A549 (cell line): Measurements from ENCODE around the gene ABHD2. TPM values are rescaled to one million over a fixed set of nuclear protein-coding genes. Genes with fewer than 3 reads are reported as not detected.

Source experiments
- ATAC-seq, 2 experiments: fragments of 200-7000 bp in 1 of 2; fragments of >200 bp in 1 of 2; cut with Nextera tagmentation in 1 of 2; cut with Tn5 transposase in 1 of 2; 3 replicates each; pipeline versions ENCODE4 v1.8.0 to v1.9.1; 2018 to 2020; ENCODE audit warnings: mild to moderate bottlenecking in 1 of 2, moderate library complexity in 1 of 2
- CTCF ChIA-PET: fragments of 300-600 bp; sonication (Branson Sonifier 250); formaldehyde crosslinking; extraction: SDS; loops from one replicate; lab custom pipeline; 2021; ENCODE audit warnings: antibody characterized with exemption, inconsistent platforms; lab: Yijun Ruan, JAX
- POLR2A ChIA-PET: fragments of 350-600 bp; formaldehyde crosslinking; extraction: SDS; loops from one replicate; lab custom pipeline; 2021; ENCODE audit warnings: antibody characterized with exemption, inconsistent platforms; lab: Yijun Ruan, JAX
- DNase-seq, 2 experiments: peaks; one replicate each; pipeline versions ENCODE4 v3.0.0 to v3.0.0-alpha.2; 2011 to 2016; ENCODE audit warnings: low read depth in 1 of 2, low spot score in 1 of 2
- FAIRE-seq: peaks from 2 replicates; lab custom pipeline; 2011; peaks lifted over from hg19 to GRCh38; lab: Jason Lieb, UNC
- H3K27ac ChIP-seq, 2 experiments: fragments of >200 bp; sonication (Bioruptor Twin); formaldehyde crosslinking; 3 replicates each; pipeline ENCODE4 v1.5.1; 2016 to 2017
- H3K4me1 ChIP-seq: fragments of >200 bp; sonication (Bioruptor Twin); formaldehyde crosslinking; 3 replicates; pipeline ENCODE4 v1.6.1; 2016
- H3K4me2 ChIP-seq: fragments of >200 bp; sonication (Bioruptor Twin); formaldehyde crosslinking; 3 replicates; pipeline ENCODE4 v1.6.1; 2016
- H3K4me3 ChIP-seq: fragments of >200 bp; sonication (Bioruptor Twin); formaldehyde crosslinking; 3 replicates; pipeline ENCODE4 v1.5.1; 2016
- H3K9me3 ChIP-seq: fragments of >200 bp; sonication (Bioruptor Twin); formaldehyde crosslinking; 3 replicates; pipeline ENCODE4 v1.6.1; 2016
- CBX2 ChIP-seq: fragments of 200-600 bp; sonication (generic); IDR thresholded peaks from 2 replicates; pipeline ENCODE4 v1.6.1; 2016; ENCODE audit warnings: low read depth, mild to moderate bottlenecking, borderline replicate concordance
- CBX8 ChIP-seq: fragments of 200-600 bp; sonication (generic); IDR thresholded peaks from 2 replicates; pipeline ENCODE4 v1.6.1; 2016
- CEBPB ChIP-seq, 2 experiments: fragments of >200 bp in 1 of 2; sonication (Bioruptor Twin) in 1 of 2; formaldehyde crosslinking in 1 of 2; IDR thresholded peaks; 2 replicates each; pipeline ENCODE4 v1.6.1; 2012 to 2016
- FOSB ChIP-seq: fragments of 250-450 bp; sonication (Bioruptor Pico); IDR thresholded peaks from 2 replicates; pipeline ENCODE4 v1.5.0; 2020; ENCODE audit warnings: mild to moderate bottlenecking, moderate library complexity
- JUNB ChIP-seq: fragments of >200 bp; sonication (Bioruptor Twin); formaldehyde crosslinking; IDR thresholded peaks from 2 replicates; pipeline ENCODE4 v1.6.1; 2016
- NFE2L2 ChIP-seq: fragments of 150-350 bp; conservative IDR thresholded peaks from 2 replicates; pipeline ENCODE4 v1.6.1; 2014; ENCODE audit warnings: low read length
- PHF8 ChIP-seq: fragments of 200-600 bp; sonication (generic); IDR thresholded peaks from 2 replicates; pipeline ENCODE4 v1.6.1; 2016; ENCODE audit warnings: low read depth, mild to moderate bottlenecking, antibody characterized with exemption, moderate library complexity, borderline replicate concordance
- POLR2A ChIP-seq: IDR thresholded peaks from 2 replicates; pipeline ENCODE4 v1.6.1; 2012; ENCODE audit warnings: mild to moderate bottlenecking, low read length
- POLR2AphosphoS2 ChIP-seq: conservative IDR thresholded peaks from 2 replicates; pipeline ENCODE4 v1.6.1; 2012; ENCODE audit warnings: low read length, improper control_type of control experiment, inconsistent platforms
- RARB ChIP-seq: fragments of 250-450 bp; sonication (Bioruptor Pico); IDR thresholded peaks from 2 replicates; pipeline ENCODE4 v1.8.0; 2021; ENCODE audit warnings: mild to moderate bottlenecking, moderate library complexity
- RFX5 ChIP-seq: fragments of 450-650 bp; IDR thresholded peaks from 2 replicates; pipeline ENCODE4 v1.7.1; 2014; ENCODE audit warnings: antibody characterized with exemption, mild to moderate bottlenecking, moderate library complexity
- TP53 ChIP-seq: fragments of 250-450 bp; sonication (Bioruptor Pico); IDR thresholded peaks from 2 replicates; pipeline ENCODE4 v1.5.0; 2021; ENCODE audit warnings: mild to moderate bottlenecking, moderate library complexity
- ZNF302 ChIP-seq: fragments of 250-450 bp; sonication (Bioruptor Pico); IDR thresholded peaks from 2 replicates; pipeline ENCODE4 v1.9.0; 2021; ENCODE audit warnings: inconsistent platforms, mild to moderate bottlenecking, moderate library complexity
- WGBS: methylation state at CpG from one replicate; pipeline ENCODE4 v1.1.6; 2017; ENCODE audit errors: missing lambda C conversion rate; 5-methylcytosine and 5-hydroxymethylcytosine counted together
- polyA plus RNA-seq, 4 experiments: library from polyadenylated mRNA; depleted of rRNA in 3 of 4; stranded (reverse); fragments of >200 nt; fragmentation: RNase III in 1 of 4; extraction: RNeasy Plus Mini Kit Qiagen cat#74134 plus additional on column Dnase treatment in 1 of 4; gene quantifications; 2 replicates in 3 of 4; 3 replicates in 1 of 4; pipeline ENCODE4 v1.2.3, GENCODE V29; 2011 to 2017
- TF ChIP-seq, protein P1 (sequence below): fragments of 250-450 bp; sonication (Bioruptor Pico); IDR thresholded peaks from 2 replicates; pipeline ENCODE4 v1.5.0; 2021; ENCODE audit warnings: mild to moderate bottlenecking, moderate library complexity, borderline replicate concordance
- TF ChIP-seq, protein P2 (sequence below): fragments of 150-350 bp; IDR thresholded peaks from 2 replicates; pipeline ENCODE4 v1.6.1; 2014; ENCODE audit warnings: low read depth, mild to moderate bottlenecking, low read length
- TF ChIP-seq, protein P3 (sequence below): IDR thresholded peaks from 2 replicates; pipeline ENCODE4 v1.6.1; 2012
- TF ChIP-seq, protein P4 (sequence below): fragments of 200-600 bp; sonication (generic); IDR thresholded peaks from 2 replicates; pipeline ENCODE4 v1.6.1; 2016; ENCODE audit warnings: antibody characterized with exemption, mild to moderate bottlenecking, moderate library complexity

The ABHD2 gene
- polyA plus RNA-seq, 2 of the 4 experiments (the other 2 are of a cell fraction), result 36.2 to 63.3 TPM

DNA sequence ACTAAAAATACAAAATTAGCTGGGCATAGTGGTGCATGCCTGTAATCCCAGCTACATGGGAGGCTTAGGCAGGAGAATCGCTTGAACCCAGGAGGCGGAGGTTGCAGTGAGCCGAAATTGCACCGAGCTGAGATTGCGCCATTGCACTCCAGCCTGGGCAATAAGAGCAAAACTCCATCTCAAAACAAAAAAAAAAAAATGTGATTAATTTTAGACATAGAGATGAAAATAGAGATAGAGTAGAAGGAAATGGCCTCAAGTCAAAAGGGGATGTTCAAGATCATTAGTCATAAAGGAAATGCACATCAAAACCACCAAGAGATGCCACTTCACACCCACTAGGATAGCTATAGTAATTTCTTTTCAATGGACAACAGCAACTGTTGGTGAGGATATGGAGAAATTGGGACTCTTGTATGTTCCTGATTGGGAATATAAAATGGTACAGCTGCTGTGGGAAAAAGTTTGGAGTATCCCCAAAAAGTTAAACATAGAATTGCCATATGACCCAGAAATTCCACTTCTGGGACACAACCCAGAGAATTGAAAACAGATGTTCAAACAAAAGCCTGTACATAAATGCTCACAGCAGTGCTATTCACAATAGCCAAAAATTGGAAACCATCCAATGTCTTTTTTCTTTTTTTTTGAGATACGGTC, 55.4 kb downstream of the ABHD2 start:
- Histone ChIP-seq H3K27ac (no peak overlapping the region), H3K4me1 (peaks cover 36% of the 10 kb centered on the region), H3K4me3 (no peak overlapping the region), H3K9me3 (no peaks in the 10 kb centered on the region), H3K4me2 (no peak overlapping the region)
- FAIRE-seq, result no peak
- TF ChIP-seq CEBPB (IDR thresholded peaks at IDR 0.05), result 0 out of 4 replicates have a peak, but pooled peaks of 1 of the 2 experiments have one; percentile 16
- TF ChIP-seq POLR2AphosphoS2, result no peak
- no peak for ATAC-seq
- POLR2A ChIA-PET, result interaction anchor here (0.7 kb wide), 1 partner anchor 32 kb away, joined by 4 read pairs; no protein-coding TSS in a partner anchor
- CTCF ChIA-PET, result interaction anchor here (0.7 to 4.1 kb wide), 5 partner anchors 14 to 101 kb away, joined by 3 to 29 read pairs (median 3); no protein-coding TSS in a partner anchor
- no peak for DNase-seq
- WGBS, result 88% methylated on average over 6 of the region's 6 CpGs

DNA sequence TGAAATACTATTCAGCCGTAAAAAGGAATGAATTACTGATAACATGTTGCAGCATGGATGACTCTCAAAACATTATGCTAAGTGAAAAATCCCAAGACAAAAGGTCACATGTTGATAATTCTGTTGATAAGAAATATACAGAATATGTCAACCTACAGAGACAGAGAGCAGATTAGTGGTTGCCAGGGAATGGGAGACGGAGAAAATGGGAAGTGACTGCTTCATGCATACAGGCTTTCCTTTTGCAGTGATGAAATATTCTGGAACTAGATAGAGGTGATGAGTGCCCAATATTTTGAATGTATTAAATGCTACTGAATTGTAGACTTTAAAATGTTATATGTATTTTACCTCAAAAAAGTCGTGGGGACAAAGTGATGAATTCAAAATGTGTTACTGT, 56.2 kb downstream of the ABHD2 start:
- FAIRE-seq (no peak), DNase-seq (no peak), ATAC-seq (no peak)
- Histone ChIP-seq H3K4me3 (no peak overlapping the region), H3K27ac (no peak overlapping the region), H3K9me3 (no peaks in the 10 kb centered on the region), H3K4me2 (no peak overlapping the region), H3K4me1 (peaks cover 27% of the 10 kb centered on the region)
- ChIA-PET POLR2A (no interaction called here), CTCF (interaction anchor here (4.2 to 9.8 kb wide), 2 partner anchors 30 to 86 kb away, joined by 28 to 126 read pairs; no protein-coding TSS in a partner anchor)
- TF ChIP-seq RFX5, result no peak
- TF ChIP-seq RARB (CRISPR knock-in tag), result no peak
- no peak for TF ChIP-seq TP53
- TF ChIP-seq CBX2, result no peak
- TF ChIP-seq CBX8, result no peak
- TF ChIP-seq, protein P1, sequence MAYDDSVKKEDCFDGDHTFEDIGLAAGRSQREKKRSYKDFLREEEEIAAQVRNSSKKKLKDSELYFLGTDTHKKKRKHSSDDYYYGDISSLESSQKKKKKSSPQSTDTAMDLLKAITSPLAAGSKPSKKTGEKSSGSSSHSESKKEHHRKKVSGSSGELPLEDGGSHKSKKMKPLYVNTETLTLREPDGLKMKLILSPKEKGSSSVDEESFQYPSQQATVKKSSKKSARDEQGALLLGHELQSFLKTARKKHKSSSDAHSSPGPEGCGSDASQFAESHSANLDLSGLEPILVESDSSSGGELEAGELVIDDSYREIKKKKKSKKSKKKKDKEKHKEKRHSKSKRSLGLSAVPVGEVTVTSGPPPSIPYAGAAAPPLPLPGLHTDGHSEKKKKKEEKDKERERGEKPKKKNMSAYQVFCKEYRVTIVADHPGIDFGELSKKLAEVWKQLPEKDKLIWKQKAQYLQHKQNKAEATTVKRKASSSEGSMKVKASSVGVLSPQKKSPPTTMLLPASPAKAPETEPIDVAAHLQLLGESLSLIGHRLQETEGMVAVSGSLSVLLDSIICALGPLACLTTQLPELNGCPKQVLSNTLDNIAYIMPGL (CRISPR knock-in tag), result no peak
- TF ChIP-seq ZNF302 (CRISPR knock-in tag), result no peak
- TF ChIP-seq, protein P2, sequence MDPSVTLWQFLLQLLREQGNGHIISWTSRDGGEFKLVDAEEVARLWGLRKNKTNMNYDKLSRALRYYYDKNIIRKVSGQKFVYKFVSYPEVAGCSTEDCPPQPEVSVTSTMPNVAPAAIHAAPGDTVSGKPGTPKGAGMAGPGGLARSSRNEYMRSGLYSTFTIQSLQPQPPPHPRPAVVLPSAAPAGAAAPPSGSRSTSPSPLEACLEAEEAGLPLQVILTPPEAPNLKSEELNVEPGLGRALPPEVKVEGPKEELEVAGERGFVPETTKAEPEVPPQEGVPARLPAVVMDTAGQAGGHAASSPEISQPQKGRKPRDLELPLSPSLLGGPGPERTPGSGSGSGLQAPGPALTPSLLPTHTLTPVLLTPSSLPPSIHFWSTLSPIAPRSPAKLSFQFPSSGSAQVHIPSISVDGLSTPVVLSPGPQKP, result no peak
- no peak for TF ChIP-seq NFE2L2
- WGBS, result 92% methylated on average over 3 of the region's 3 CpGs

DNA sequence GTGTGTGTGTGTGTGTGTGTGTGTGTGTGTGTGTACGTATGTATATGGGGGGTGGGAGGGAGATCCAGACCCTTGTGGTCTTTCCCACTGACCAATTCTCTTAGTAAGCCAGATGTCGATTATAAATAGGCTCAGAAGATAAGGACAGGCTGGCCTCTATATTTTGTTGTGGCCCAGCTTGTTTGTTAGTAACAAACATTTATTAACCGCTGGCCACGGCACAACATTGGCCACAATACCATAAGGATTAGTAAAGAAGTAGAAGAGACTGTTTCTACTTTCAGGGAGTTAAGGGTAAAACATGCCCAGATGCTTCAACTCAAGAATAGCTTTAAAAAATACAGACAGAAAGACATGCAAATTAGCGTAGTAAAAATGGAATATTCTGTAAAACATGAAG, 58.1 kb downstream of the ABHD2 start:
- ChIA-PET CTCF (interaction anchor here (0.6 to 9.8 kb wide), 18 partner anchors 12 to 267 kb away, joined by 3 to 126 read pairs (median 4); partner anchors contain the start of gene ABHD2), POLR2A (interaction anchor here (1.0 kb wide), 1 partner anchor 58 kb away, joined by 3 read pairs; the partner anchor contains the start of gene ABHD2)
- Histone ChIP-seq H3K9me3 (no peaks in the 10 kb centered on the region), H3K4me2 (no peak overlapping the region), H3K27ac (no peak overlapping the region), H3K4me3 (no peak overlapping the region), H3K4me1 (peaks cover 20% of the 10 kb centered on the region; the same call in 2 of the 3 replicates)
- TF ChIP-seq, protein P3, sequence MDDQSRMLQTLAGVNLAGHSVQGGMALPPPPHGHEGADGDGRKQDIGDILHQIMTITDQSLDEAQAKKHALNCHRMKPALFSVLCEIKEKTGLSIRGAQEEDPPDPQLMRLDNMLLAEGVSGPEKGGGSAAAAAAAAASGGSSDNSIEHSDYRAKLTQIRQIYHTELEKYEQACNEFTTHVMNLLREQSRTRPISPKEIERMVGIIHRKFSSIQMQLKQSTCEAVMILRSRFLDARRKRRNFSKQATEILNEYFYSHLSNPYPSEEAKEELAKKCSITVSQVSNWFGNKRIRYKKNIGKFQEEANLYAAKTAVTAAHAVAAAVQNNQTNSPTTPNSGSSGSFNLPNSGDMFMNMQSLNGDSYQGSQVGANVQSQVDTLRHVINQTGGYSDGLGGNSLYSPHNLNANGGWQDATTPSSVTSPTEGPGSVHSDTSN, result no peak
- TF ChIP-seq PHF8 (no peak), POLR2A (no peak), FOSB (CRISPR knock-in tag) (no peak), JUNB (no peak)
- TF ChIP-seq, protein P4, sequence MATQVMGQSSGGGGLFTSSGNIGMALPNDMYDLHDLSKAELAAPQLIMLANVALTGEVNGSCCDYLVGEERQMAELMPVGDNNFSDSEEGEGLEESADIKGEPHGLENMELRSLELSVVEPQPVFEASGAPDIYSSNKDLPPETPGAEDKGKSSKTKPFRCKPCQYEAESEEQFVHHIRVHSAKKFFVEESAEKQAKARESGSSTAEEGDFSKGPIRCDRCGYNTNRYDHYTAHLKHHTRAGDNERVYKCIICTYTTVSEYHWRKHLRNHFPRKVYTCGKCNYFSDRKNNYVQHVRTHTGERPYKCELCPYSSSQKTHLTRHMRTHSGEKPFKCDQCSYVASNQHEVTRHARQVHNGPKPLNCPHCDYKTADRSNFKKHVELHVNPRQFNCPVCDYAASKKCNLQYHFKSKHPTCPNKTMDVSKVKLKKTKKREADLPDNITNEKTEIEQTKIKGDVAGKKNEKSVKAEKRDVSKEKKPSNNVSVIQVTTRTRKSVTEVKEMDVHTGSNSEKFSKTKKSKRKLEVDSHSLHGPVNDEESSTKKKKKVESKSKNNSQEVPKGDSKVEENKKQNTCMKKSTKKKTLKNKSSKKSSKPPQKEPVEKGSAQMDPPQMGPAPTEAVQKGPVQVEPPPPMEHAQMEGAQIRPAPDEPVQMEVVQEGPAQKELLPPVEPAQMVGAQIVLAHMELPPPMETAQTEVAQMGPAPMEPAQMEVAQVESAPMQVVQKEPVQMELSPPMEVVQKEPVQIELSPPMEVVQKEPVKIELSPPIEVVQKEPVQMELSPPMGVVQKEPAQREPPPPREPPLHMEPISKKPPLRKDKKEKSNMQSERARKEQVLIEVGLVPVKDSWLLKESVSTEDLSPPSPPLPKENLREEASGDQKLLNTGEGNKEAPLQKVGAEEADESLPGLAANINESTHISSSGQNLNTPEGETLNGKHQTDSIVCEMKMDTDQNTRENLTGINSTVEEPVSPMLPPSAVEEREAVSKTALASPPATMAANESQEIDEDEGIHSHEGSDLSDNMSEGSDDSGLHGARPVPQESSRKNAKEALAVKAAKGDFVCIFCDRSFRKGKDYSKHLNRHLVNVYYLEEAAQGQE, result no peak
- WGBS, result 92% methylated on average over 5 of the region's 5 CpGs
- no peak for ATAC-seq
- no peak for FAIRE-seq
- DNase-seq, result no peak
